Gastrocnemius medialis (tissue), 4 donors: Measurements from ENCODE around the gene FAXDC2. TPM values are rescaled to one million over a fixed set of nuclear protein-coding genes. Genes with fewer than 3 reads are reported as not detected.

Experiments used
- ATAC-seq, 2 donors: fragments of 150-250 bp; one replicate each; pipeline ENCODE4 v1.9.1; 2016
- DNase-seq, 2 donors: peaks; one replicate each; pipeline ENCODE4 v3.0.0-alpha.2; 2019
- H3K27ac ChIP-seq, 4 donors: fragments of 200-600 bp; sonication (generic); 1 replicate in 1 of 4; 2 replicates in 3 of 4; pipeline ENCODE4 v1.5.1; 2016 to 2018; ENCODE audit warnings: mild to moderate bottlenecking in 2 of 4, moderate library complexity in 1 of 4
- H3K27me3 ChIP-seq, 3 donors: fragments of 200-600 bp; sonication (generic) in 2 of 3; 1 replicate in 1 of 3; 2 replicates in 2 of 3; pipeline versions ENCODE4 v1.5.1 to v1.6.0; 2016 to 2019; ENCODE audit warnings: mild to moderate bottlenecking in 1 of 3, moderate library complexity in 1 of 3
- H3K36me3 ChIP-seq, 2 donors: fragments of 200-600 bp; sonication (generic) in 1 of 2; one replicate each; pipeline ENCODE4 v1.5.1; 2017 to 2018
- H3K4me1 ChIP-seq, 2 donors: fragments of 200-600 bp; sonication (generic) in 1 of 2; one replicate each; pipeline ENCODE4 v1.5.1; 2016 to 2017; ENCODE audit warnings: mild to moderate bottlenecking in 2 of 2
- H3K4me3 ChIP-seq, 4 donors: fragments of 200-600 bp; sonication (generic) in 3 of 4; 1 replicate in 1 of 4; 2 replicates in 3 of 4; pipeline ENCODE4 v1.5.1; 2016 to 2019; ENCODE audit warnings: mild to moderate bottlenecking in 2 of 4
- H3K9me3 ChIP-seq, 3 donors: fragments of 200-600 bp; sonication (generic) in 2 of 3; 1 replicate in 1 of 3; 2 replicates in 2 of 3; pipeline ENCODE4 v1.5.1; 2016 to 2019
- POLR2A ChIP-seq, 2 donors: fragments of 450-650 bp; IDR thresholded peaks; one replicate each; pipeline ENCODE4 v1.6.1; 2017; ENCODE audit warnings: antibody characterized with exemption in 2 of 2, mild to moderate bottlenecking in 2 of 2, moderate library complexity in 2 of 2
- in situ Hi-C, 4 donors: fragments of 200-750 bp; cut with MboI; loops; one replicate each; pipeline versions ENCODE4 v1.15.0 to v1.8.0; 2017; ENCODE audit warnings: low sequenced_read_pairs in 4 of 4
- intact Hi-C: fragments of 100-400 bp; cut with DNase I; formaldehyde crosslinking; loops from one replicate; pipeline ENCODE4 v1.15.1; 2023; ENCODE audit warnings: low total_unique reads
- total RNA-seq, 4 donors: library from RNA; depleted of rRNA; stranded (reverse); fragments of >200 nt; gene quantifications; one replicate each; pipeline versions ENCODE4 v1.1.0 to v1.2.3, GENCODE V29; 2016
- TF ChIP-seq, protein P1 (sequence below), 5 experiments: fragments of 450-650 bp in 3 of 5; fragments of 200-600 bp in 2 of 5; sonication (generic) in 2 of 5; IDR thresholded peaks in 4 of 5; conservative IDR thresholded peaks in 1 of 5; 1 replicate in 4 of 5; 2 replicates in 1 of 5; pipeline ENCODE4 v1.5.1; 2016 to 2019; ENCODE audit warnings: antibody characterized with exemption in 5 of 5, mild to moderate bottlenecking in 3 of 5, moderate library complexity in 3 of 5

The FAXDC2 gene
- total RNA-seq, 4 donors from 2014 or later, result 4.4 to 12.5 (median 6.4) TPM

DNA sequence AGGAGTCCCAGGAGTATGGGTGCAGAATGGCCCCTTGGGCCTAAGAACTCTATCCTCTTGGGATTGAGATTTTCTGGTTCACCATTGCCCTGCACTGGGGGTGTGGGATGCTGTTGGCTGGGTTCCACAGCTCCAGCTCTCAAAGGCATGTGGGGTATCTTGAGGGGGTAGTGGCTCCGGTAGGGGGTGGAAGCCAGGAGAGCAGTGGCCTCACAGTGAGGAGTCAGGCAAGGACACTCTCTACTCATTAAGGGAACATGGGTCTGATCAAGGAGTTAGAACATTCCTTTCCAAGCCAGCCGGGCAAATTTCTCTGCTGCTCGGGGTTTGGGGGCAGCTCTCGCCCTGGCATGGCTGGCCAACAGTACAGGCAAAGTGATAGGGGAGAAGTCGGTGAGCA is 62.2 kb downstream of the FAXDC2 start:
- ATAC-seq (peak in 1 of 2 donors; percentile 24), DNase-seq (no peak)
- intact Hi-C loops (no loop called here), in situ Hi-C loops (no loop called here)
- Histone ChIP-seq H3K4me1 (peaks cover 48 to 58% of the 10 kb centered on the region in 2 donors), H3K36me3 (peaks cover 0 to 20% of the 10 kb centered on the region in 2 donors), H3K4me3 (no peak overlapping the region), H3K27ac (peak overlapping the region in 3 of 4 donors; percentile 21 to 63 (median 32)), H3K27me3 (no peaks in the 10 kb centered on the region), H3K9me3 (no peaks in the 10 kb centered on the region)
- TF ChIP-seq POLR2A (IDR thresholded peaks at IDR 0.05), result no peak
- TF ChIP-seq, protein P1, sequence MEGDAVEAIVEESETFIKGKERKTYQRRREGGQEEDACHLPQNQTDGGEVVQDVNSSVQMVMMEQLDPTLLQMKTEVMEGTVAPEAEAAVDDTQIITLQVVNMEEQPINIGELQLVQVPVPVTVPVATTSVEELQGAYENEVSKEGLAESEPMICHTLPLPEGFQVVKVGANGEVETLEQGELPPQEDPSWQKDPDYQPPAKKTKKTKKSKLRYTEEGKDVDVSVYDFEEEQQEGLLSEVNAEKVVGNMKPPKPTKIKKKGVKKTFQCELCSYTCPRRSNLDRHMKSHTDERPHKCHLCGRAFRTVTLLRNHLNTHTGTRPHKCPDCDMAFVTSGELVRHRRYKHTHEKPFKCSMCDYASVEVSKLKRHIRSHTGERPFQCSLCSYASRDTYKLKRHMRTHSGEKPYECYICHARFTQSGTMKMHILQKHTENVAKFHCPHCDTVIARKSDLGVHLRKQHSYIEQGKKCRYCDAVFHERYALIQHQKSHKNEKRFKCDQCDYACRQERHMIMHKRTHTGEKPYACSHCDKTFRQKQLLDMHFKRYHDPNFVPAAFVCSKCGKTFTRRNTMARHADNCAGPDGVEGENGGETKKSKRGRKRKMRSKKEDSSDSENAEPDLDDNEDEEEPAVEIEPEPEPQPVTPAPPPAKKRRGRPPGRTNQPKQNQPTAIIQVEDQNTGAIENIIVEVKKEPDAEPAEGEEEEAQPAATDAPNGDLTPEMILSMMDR (IDR thresholded peaks at IDR 0.05 in 4 of 5, conservative IDR thresholded peaks at IDR 0.05 in 1 of 5), result no peak

DNA sequence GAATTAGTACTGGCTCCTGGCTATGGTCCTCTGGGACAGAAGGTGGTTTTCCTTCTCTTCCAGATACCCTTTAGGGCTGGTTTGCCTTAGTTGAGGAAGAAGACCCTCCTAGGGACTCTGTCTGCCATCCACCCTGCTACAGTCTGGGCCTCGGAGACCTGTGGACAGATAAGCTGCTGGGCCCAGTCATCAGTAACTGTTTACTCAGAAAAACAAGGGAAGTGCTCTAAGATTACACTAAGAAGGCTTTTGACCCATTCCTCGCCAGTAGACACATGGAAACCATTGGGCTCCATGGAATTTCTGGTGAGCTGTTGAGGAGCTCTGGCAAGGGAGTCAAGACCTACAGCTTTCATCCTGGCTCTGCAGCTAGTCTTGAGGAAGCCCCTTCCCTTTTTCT is 64.0 kb downstream of the FAXDC2 start:
- H3K27me3 ChIP-seq, result no peaks in the 10 kb centered on the region
- intact Hi-C loops, result no loop called here
- peak overlapping the region in 2 of 4 donors; percentile 13 to 38 for H3K27ac ChIP-seq
- no peaks in the 10 kb centered on the region for H3K9me3 ChIP-seq
- in situ Hi-C loops, result no loop called here
- no peak for ATAC-seq
- H3K36me3 ChIP-seq, result peaks cover 0 to 4% of the 10 kb centered on the region in 2 donors
- no peak for DNase-seq
- TF ChIP-seq, protein P1 (IDR thresholded peaks at IDR 0.05 in 4 of 5, conservative IDR thresholded peaks at IDR 0.05 in 1 of 5), result no peak
- no peak for TF ChIP-seq POLR2A (IDR thresholded peaks at IDR 0.05)
- peaks cover 66 to 76% of the 10 kb centered on the region in 2 donors for H3K4me1 ChIP-seq
- no peak overlapping the region for H3K4me3 ChIP-seq

- Histone ChIP-seq H3K27me3 (no peaks in the 10 kb centered on the region), H3K4me3 (no peak overlapping the region), H3K4me1 (peaks cover 80 to 91% of the 10 kb centered on the region in 2 donors), H3K27ac (peak overlapping the region in 2 of 4 donors; percentile 77), H3K9me3 (no peaks in the 10 kb centered on the region), H3K36me3 (no peaks in the 10 kb centered on the region)
- ATAC-seq (no peak), DNase-seq (no peak)
- in situ Hi-C loops, result no loop called here
- no peak for TF ChIP-seq POLR2A (IDR thresholded peaks at IDR 0.05)
- TF ChIP-seq, protein P1 (IDR thresholded peaks at IDR 0.05 in 4 of 5, conservative IDR thresholded peaks at IDR 0.05 in 1 of 5), result no peak
- intact Hi-C loops, result no loop called here
These were observed 65.5 kb downstream of the FAXDC2 start for GRCh38 chr5:154784856-154785255.

GRCh38 chr5:154783774-154784460 is 66.5 kb downstream of the FAXDC2 start:
- ATAC-seq (no peak), DNase-seq (no peak)
- TF ChIP-seq, protein P1 (IDR thresholded peaks at IDR 0.05 in 4 of 5, conservative IDR thresholded peaks at IDR 0.05 in 1 of 5), result no peak
- no peak for TF ChIP-seq POLR2A (IDR thresholded peaks at IDR 0.05)
- in situ Hi-C loops (no loop called here), intact Hi-C loops (loop anchor here (1.0 kb wide), 1 partner anchor 66 kb away; the partner anchor contains the start of gene FAXDC2)
- no peak overlapping the region for H3K4me3 ChIP-seq
- no peaks in the 10 kb centered on the region for H3K27me3 ChIP-seq
- peak overlapping the region; percentile 75 to 81 (median 77) for H3K27ac ChIP-seq
- H3K36me3 ChIP-seq, result no peaks in the 10 kb centered on the region
- H3K9me3 ChIP-seq, result no peaks in the 10 kb centered on the region
- peaks cover 86 to 98% of the 10 kb centered on the region in 2 donors for H3K4me1 ChIP-seq
